GM23338 (cell line): ENCODE data around the gene PIK3C2B. TPM values are rescaled to one million over a fixed set of nuclear protein-coding genes. Genes with fewer than 3 reads are reported as not detected.

Experiments used
- ATAC-seq: fragments of 200-7000 bp; cut with Tn5 transposase; 3 replicates; pipeline ENCODE4 v1.9.1; 2020
- DNase-seq: peaks from one replicate; pipeline ENCODE4 v3.0.0-alpha.2; 2015; ENCODE audit warnings: low spot score
- H2AFZ ChIP-seq: fragments of 200-600 bp; sonication (generic); 2 replicates; pipeline ENCODE4 v1.8.0; 2016; ENCODE audit warnings: antibody characterized with exemption, mild to moderate bottlenecking, moderate library complexity
- H3F3A ChIP-seq: fragments of 200-600 bp; sonication (generic); replicated peaks from 2 replicates; pipeline ENCODE4 v1.8.0; 2017; ENCODE audit warnings: antibody characterized with exemption, mixed run types, low read depth
- H3K27ac ChIP-seq: fragments of 200-600 bp; sonication (generic); 2 replicates; pipeline ENCODE4 v1.6.1; 2016; ENCODE audit warnings: low read depth
- H3K27me3 ChIP-seq: fragments of 200-600 bp; sonication (generic); 2 replicates; pipeline ENCODE4 v1.8.0; 2016; ENCODE audit warnings: mild to moderate bottlenecking, mixed run types, moderate library complexity; ENCODE audit not compliant: insufficient read depth
- H3K36me3 ChIP-seq: fragments of 200-600 bp; sonication (generic); 2 replicates; pipeline ENCODE4 v1.8.0; 2016; ENCODE audit warnings: mild to moderate bottlenecking; ENCODE audit not compliant: insufficient read depth
- H3K4me1 ChIP-seq: fragments of 200-600 bp; sonication (generic); 2 replicates; pipeline ENCODE4 v1.8.0; 2016; ENCODE audit warnings: mild to moderate bottlenecking, moderate library complexity; ENCODE audit not compliant: insufficient read depth
- H3K4me2 ChIP-seq: fragments of 200-600 bp; sonication (generic); 2 replicates; pipeline ENCODE4 v1.7.1; 2017; ENCODE audit warnings: mixed run types
- H3K4me3 ChIP-seq: fragments of 200-600 bp; sonication (generic); 2 replicates; pipeline ENCODE4 v1.6.1; 2016; ENCODE audit warnings: mixed run types
- H3K79me2 ChIP-seq: fragments of 200-600 bp; sonication (generic); replicated peaks from 2 replicates; pipeline ENCODE4 v1.8.0; 2017; ENCODE audit warnings: mild to moderate bottlenecking; ENCODE audit not compliant: insufficient read depth
- H3K9me2 ChIP-seq: fragments of 200-600 bp; sonication (generic); 2 replicates; pipeline ENCODE4 v1.8.0; 2017; ENCODE audit not compliant: insufficient read depth
- H4K20me1 ChIP-seq: fragments of 200-600 bp; sonication (generic); replicated peaks from 2 replicates; pipeline ENCODE4 v1.8.0; 2017; ENCODE audit warnings: mild to moderate bottlenecking; ENCODE audit not compliant: insufficient read depth
- H3K27ac Mint-ChIP-seq: 2 replicates; pipeline ENCODE4 v1.8.0; 2020; ENCODE audit warnings: inconsistent platforms, mild to moderate bottlenecking, moderate library complexity, mixed read lengths
- H3K27me3 Mint-ChIP-seq: 3 replicates; pipeline ENCODE4 v1.8.0; 2022; ENCODE audit warnings: low read depth, mild to moderate bottlenecking, moderate library complexity, mixed read lengths, inconsistent platforms; ENCODE audit not compliant: insufficient read depth, poor library complexity
- H3K36me3 Mint-ChIP-seq: 3 replicates; pipeline ENCODE4 v1.8.0; 2021; ENCODE audit warnings: low read depth, mild to moderate bottlenecking, inconsistent platforms, moderate library complexity, mixed read lengths
- H3K4me1 Mint-ChIP-seq: 3 replicates; pipeline ENCODE4 v1.8.0; 2020; ENCODE audit warnings: mild to moderate bottlenecking, inconsistent platforms, mixed read lengths
- H3K4me3 Mint-ChIP-seq: 3 replicates; pipeline ENCODE4 v1.8.0; 2021; ENCODE audit warnings: moderate library complexity, mild to moderate bottlenecking, inconsistent platforms, mixed read lengths
- H3K9me3 Mint-ChIP-seq: 3 replicates; pipeline ENCODE4 v1.8.0; 2020; ENCODE audit warnings: moderate library complexity, mild to moderate bottlenecking, inconsistent platforms, mixed read lengths
- CREB1 ChIP-seq: fragments of 250-450 bp; sonication (Bioruptor Pico); IDR thresholded peaks from 2 replicates; pipeline ENCODE4 v1.5.0; 2020; ENCODE audit warnings: low read depth, mild to moderate bottlenecking, moderate library complexity
- EZH2 ChIP-seq: fragments of 200-600 bp; sonication (generic); IDR thresholded peaks from one replicate; pipeline ENCODE4 v1.8.0; 2017; ENCODE audit warnings: antibody characterized with exemption, mild to moderate bottlenecking, low read depth; ENCODE audit not compliant: unreplicated experiment
- EZH2phosphoT487 ChIP-seq: fragments of 200-600 bp; sonication (generic); IDR thresholded peaks from one replicate; pipeline ENCODE4 v1.8.1; 2018; ENCODE audit warnings: antibody characterized with exemption; ENCODE audit not compliant: unreplicated experiment
- JUNB ChIP-seq: IDR thresholded peaks from one replicate; pipeline ENCODE4 v1.6.1; 2016; ENCODE audit warnings: antibody characterized with exemption; ENCODE audit not compliant: unreplicated experiment
- NANOG ChIP-seq: IDR thresholded peaks from 2 replicates; pipeline ENCODE4 v1.6.1; 2016; ENCODE audit warnings: antibody characterized with exemption, borderline replicate concordance
- POLR2AphosphoS5 ChIP-seq: IDR thresholded peaks from 2 replicates; pipeline ENCODE4 v1.6.1; 2016; ENCODE audit warnings: antibody characterized with exemption, low read depth
- STAT1 ChIP-seq: IDR thresholded peaks from one replicate; pipeline ENCODE4 v1.6.1; 2016; ENCODE audit warnings: antibody characterized with exemption; ENCODE audit not compliant: unreplicated experiment
- ZNF114 ChIP-seq: fragments of 250-450 bp; sonication (Bioruptor Pico); IDR thresholded peaks from 2 replicates; pipeline ENCODE4 v1.5.0; 2020; ENCODE audit warnings: mild to moderate bottlenecking, moderate library complexity
- ZNF331 ChIP-seq: fragments of 250-450 bp; sonication (Bioruptor Pico); IDR thresholded peaks from 2 replicates; pipeline ENCODE4 v1.5.0; 2020; ENCODE audit warnings: low read depth, mild to moderate bottlenecking, moderate library complexity
- polyA plus RNA-seq: library from polyadenylated mRNA; unstranded; fragments of >200 nt; fragmentation: Nextera tagmentation; extraction: Ambion mirVana; gene quantifications from 2 replicates; pipeline ENCODE4 v1.2.1, GENCODE V29; 2016
- total RNA-seq: library from RNA; depleted of rRNA; stranded (reverse); fragments of >200 nt; shearing (Covaris generic); gene quantifications from 2 replicates; pipeline ENCODE4 v1.2.3, GENCODE V29; 2014
- TF ChIP-seq, protein P1 (sequence below), 2 experiments: fragments of 200-600 bp in 1 of 2; sonication (generic) in 1 of 2; conservative IDR thresholded peaks; 2 replicates each; pipeline versions ENCODE4 v1.5.1 to v1.6.1; 2016 to 2017; ENCODE audit warnings: antibody characterized with exemption in 2 of 2, low read depth in 2 of 2, mild to moderate bottlenecking in 2 of 2, moderate library complexity in 1 of 2
- TF ChIP-seq, protein P2 (sequence below): IDR thresholded peaks from 2 replicates; pipeline ENCODE4 v1.6.1; 2016; ENCODE audit warnings: antibody characterized with exemption
- TF ChIP-seq, protein P3 (sequence below): fragments of 250-450 bp; sonication (Bioruptor Pico); IDR thresholded peaks from 2 replicates; pipeline ENCODE4 v1.5.0; 2020; ENCODE audit warnings: mild to moderate bottlenecking, moderate library complexity
- TF ChIP-seq, protein P4 (sequence below): IDR thresholded peaks from one replicate; pipeline ENCODE4 v1.6.1; 2018; ENCODE audit warnings: antibody characterized with exemption; ENCODE audit not compliant: unreplicated experiment

Gene PIK3C2B
- total and polyA plus RNA-seq, 2 experiments from 2014 or later, result 4.8 to 19.0 TPM

DNA sequence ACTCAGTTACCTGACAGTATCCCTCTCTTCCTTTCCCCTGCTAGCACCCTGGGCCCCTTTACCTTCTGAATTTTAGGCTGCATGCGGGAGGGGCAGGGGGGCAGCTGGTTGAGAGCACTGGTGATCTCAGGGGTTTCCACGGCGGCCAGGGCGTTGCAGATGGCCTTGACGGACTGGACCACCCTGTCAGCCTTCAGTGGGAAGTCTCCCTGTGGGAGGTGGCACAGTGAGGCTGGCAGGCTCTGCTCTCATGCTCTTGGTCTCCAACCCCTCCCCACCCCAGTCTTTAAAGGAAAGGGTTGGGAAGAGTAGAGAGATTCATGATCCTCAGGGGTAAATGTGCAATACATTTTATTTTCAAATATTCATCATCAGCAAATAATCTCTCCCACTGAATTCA is 36.9 kb downstream of the PIK3C2B start:
- H3K4me1 Mint-ChIP-seq, result peaks cover 50% of the 10 kb centered on the region
- peaks cover 34% of the 10 kb centered on the region for H3K4me1 ChIP-seq
- no peak overlapping the region for H3K4me2 ChIP-seq
- TF ChIP-seq, protein P1, sequence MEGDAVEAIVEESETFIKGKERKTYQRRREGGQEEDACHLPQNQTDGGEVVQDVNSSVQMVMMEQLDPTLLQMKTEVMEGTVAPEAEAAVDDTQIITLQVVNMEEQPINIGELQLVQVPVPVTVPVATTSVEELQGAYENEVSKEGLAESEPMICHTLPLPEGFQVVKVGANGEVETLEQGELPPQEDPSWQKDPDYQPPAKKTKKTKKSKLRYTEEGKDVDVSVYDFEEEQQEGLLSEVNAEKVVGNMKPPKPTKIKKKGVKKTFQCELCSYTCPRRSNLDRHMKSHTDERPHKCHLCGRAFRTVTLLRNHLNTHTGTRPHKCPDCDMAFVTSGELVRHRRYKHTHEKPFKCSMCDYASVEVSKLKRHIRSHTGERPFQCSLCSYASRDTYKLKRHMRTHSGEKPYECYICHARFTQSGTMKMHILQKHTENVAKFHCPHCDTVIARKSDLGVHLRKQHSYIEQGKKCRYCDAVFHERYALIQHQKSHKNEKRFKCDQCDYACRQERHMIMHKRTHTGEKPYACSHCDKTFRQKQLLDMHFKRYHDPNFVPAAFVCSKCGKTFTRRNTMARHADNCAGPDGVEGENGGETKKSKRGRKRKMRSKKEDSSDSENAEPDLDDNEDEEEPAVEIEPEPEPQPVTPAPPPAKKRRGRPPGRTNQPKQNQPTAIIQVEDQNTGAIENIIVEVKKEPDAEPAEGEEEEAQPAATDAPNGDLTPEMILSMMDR (conservative IDR thresholded peaks at IDR 0.05; ENCODE audit: low read depth in 2 of 2), result no peak
- TF ChIP-seq EZH2phosphoT487 (no peak), EZH2 (no peak), POLR2AphosphoS5 (no peak), CREB1 (no peak), ZNF114 (CRISPR knock-in tag) (no peak), NANOG (no peak), ZNF331 (CRISPR knock-in tag) (no peak), JUNB (no peak), STAT1 (no peak)
- TF ChIP-seq, protein P2, sequence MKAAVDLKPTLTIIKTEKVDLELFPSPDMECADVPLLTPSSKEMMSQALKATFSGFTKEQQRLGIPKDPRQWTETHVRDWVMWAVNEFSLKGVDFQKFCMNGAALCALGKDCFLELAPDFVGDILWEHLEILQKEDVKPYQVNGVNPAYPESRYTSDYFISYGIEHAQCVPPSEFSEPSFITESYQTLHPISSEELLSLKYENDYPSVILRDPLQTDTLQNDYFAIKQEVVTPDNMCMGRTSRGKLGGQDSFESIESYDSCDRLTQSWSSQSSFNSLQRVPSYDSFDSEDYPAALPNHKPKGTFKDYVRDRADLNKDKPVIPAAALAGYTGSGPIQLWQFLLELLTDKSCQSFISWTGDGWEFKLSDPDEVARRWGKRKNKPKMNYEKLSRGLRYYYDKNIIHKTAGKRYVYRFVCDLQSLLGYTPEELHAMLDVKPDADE, result no peak
- TF ChIP-seq, protein P3, sequence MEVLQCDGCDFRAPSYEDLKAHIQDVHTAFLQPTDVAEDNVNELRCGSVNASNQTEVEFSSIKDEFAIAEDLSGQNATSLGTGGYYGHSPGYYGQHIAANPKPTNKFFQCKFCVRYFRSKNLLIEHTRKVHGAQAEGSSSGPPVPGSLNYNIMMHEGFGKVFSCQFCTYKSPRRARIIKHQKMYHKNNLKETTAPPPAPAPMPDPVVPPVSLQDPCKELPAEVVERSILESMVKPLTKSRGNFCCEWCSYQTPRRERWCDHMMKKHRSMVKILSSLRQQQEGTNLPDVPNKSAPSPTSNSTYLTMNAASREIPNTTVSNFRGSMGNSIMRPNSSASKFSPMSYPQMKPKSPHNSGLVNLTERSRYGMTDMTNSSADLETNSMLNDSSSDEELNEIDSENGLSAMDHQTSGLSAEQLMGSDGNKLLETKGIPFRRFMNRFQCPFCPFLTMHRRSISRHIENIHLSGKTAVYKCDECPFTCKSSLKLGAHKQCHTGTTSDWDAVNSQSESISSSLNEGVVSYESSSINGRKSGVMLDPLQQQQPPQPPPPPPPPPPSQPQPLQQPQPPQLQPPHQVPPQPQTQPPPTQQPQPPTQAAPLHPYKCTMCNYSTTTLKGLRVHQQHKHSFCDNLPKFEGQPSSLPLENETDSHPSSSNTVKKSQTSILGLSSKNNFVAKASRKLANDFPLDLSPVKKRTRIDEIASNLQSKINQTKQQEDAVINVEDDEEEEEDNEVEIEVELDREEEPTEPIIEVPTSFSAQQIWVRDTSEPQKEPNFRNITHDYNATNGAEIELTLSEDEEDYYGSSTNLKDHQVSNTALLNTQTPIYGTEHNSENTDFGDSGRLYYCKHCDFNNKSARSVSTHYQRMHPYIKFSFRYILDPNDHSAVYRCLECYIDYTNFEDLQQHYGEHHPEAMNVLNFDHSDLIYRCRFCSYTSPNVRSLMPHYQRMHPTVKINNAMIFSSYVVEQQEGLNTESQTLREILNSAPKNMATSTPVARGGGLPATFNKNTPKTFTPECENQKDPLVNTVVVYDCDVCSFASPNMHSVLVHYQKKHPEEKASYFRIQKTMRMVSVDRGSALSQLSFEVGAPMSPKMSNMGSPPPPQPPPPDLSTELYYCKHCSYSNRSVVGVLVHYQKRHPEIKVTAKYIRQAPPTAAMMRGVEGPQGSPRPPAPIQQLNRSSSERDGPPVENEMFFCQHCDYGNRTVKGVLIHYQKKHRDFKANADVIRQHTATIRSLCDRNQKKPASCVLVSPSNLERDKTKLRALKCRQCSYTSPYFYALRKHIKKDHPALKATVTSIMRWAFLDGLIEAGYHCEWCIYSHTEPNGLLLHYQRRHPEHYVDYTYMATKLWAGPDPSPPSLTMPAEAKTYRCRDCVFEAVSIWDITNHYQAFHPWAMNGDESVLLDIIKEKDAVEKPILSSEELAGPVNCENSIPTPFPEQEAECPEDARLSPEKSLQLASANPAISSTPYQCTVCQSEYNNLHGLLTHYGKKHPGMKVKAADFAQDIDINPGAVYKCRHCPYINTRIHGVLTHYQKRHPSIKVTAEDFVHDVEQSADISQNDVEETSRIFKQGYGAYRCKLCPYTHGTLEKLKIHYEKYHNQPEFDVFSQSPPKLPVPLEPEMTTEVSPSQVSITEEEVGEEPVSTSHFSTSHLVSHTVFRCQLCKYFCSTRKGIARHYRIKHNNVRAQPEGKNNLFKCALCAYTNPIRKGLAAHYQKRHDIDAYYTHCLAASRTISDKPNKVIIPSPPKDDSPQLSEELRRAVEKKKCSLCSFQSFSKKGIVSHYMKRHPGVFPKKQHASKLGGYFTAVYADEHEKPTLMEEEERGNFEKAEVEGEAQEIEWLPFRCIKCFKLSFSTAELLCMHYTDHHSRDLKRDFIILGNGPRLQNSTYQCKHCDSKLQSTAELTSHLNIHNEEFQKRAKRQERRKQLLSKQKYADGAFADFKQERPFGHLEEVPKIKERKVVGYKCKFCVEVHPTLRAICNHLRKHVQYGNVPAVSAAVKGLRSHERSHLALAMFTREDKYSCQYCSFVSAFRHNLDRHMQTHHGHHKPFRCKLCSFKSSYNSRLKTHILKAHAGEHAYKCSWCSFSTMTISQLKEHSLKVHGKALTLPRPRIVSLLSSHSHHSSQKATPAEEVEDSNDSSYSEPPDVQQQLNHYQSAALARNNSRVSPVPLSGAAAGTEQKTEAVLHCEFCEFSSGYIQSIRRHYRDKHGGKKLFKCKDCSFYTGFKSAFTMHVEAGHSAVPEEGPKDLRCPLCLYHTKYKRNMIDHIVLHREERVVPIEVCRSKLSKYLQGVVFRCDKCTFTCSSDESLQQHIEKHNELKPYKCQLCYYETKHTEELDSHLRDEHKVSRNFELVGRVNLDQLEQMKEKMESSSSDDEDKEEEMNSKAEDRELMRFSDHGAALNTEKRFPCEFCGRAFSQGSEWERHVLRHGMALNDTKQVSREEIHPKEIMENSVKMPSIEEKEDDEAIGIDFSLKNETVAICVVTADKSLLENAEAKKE (CRISPR knock-in tag), result no peak
- TF ChIP-seq, protein P4, sequence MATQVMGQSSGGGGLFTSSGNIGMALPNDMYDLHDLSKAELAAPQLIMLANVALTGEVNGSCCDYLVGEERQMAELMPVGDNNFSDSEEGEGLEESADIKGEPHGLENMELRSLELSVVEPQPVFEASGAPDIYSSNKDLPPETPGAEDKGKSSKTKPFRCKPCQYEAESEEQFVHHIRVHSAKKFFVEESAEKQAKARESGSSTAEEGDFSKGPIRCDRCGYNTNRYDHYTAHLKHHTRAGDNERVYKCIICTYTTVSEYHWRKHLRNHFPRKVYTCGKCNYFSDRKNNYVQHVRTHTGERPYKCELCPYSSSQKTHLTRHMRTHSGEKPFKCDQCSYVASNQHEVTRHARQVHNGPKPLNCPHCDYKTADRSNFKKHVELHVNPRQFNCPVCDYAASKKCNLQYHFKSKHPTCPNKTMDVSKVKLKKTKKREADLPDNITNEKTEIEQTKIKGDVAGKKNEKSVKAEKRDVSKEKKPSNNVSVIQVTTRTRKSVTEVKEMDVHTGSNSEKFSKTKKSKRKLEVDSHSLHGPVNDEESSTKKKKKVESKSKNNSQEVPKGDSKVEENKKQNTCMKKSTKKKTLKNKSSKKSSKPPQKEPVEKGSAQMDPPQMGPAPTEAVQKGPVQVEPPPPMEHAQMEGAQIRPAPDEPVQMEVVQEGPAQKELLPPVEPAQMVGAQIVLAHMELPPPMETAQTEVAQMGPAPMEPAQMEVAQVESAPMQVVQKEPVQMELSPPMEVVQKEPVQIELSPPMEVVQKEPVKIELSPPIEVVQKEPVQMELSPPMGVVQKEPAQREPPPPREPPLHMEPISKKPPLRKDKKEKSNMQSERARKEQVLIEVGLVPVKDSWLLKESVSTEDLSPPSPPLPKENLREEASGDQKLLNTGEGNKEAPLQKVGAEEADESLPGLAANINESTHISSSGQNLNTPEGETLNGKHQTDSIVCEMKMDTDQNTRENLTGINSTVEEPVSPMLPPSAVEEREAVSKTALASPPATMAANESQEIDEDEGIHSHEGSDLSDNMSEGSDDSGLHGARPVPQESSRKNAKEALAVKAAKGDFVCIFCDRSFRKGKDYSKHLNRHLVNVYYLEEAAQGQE, result no peak
- DNase-seq (no peak), ATAC-seq (no peak)
- no peaks in the 10 kb centered on the region for H3K79me2 ChIP-seq
- H3K4me3 Mint-ChIP-seq, result no peak overlapping the region; the same call in 2 of the 3 replicates
- no peak overlapping the region for H3K4me3 ChIP-seq
- H3K27ac Mint-ChIP-seq, result no peak overlapping the region
- peaks cover 15% of the 10 kb centered on the region for H3K27me3 Mint-ChIP-seq
- no peaks in the 10 kb centered on the region for H3K9me3 Mint-ChIP-seq
- no peak overlapping the region for H2AFZ ChIP-seq
- peaks cover 46% of the 10 kb centered on the region for H3K36me3 Mint-ChIP-seq
- H3F3A ChIP-seq, result 0 out of 2 replicates have a peak, but pooled peaks cover 7% of the 10 kb centered on the region
- H3K36me3 ChIP-seq, result peaks cover 9% of the 10 kb centered on the region; the same call in 1 of the 2 replicates
- no peaks in the 10 kb centered on the region for H3K9me2 ChIP-seq
- H3K27me3 ChIP-seq, result no peaks in the 10 kb centered on the region
- H3K27ac ChIP-seq, result no peak overlapping the region
- no peaks in the 10 kb centered on the region for H4K20me1 ChIP-seq
